Skin of body (tissue), 2 donors: ENCODE results near the gene SCN1A. TPM values are rescaled to one million over a fixed set of nuclear protein-coding genes. Genes with fewer than 3 reads are reported as not detected.

Source experiments
- DNase-seq: peaks from one replicate; lab custom pipeline; 2025; lab: John Stamatoyannopoulos, UW
- total RNA-seq: library from RNA; depleted of rRNA; stranded (reverse); fragments of >200 nt; gene quantifications from one replicate; pipeline ENCODE4 v1.2.3, GENCODE V29; 2014

Gene SCN1A
- total RNA-seq, 1 donor from 2014 or later = 0.10 TPM

GRCh38 chr2:166081852-166082251 lies 46.0 kb downstream of the SCN1A start:
- DNase-seq = no peak

GRCh38 chr2:166081131-166081632 lies 46.6 kb downstream of the SCN1A start:
- DNase-seq = no peak

- no peak for DNase-seq
These were observed 53.4 kb downstream of the SCN1A start for GRCh38 chr2:166074430-166074829.

- DNase-seq = no peak
These were observed 53.8 kb downstream of the SCN1A start for GRCh38 chr2:166074011-166074410.

DNA sequence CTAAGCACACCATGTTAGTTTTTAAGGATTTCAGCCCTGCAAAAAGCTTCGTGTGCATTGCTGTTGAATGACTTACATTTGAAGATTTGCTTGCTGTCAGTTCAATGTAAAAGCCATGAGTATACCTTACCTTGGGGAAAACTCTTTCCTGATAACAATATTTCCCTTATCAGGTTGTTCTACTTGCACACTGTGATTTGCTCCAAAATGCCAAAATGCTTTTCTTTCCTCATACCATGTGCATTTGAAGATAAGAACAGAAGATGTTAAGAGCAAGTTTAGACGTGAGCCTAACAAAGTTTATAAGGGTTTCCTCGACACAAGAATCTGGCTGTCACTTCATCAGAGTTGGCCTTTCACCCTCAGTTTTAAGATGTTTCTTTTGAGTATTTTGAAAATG lies 57.6 kb downstream of the SCN1A start:
- DNase-seq = no peak

DNA sequence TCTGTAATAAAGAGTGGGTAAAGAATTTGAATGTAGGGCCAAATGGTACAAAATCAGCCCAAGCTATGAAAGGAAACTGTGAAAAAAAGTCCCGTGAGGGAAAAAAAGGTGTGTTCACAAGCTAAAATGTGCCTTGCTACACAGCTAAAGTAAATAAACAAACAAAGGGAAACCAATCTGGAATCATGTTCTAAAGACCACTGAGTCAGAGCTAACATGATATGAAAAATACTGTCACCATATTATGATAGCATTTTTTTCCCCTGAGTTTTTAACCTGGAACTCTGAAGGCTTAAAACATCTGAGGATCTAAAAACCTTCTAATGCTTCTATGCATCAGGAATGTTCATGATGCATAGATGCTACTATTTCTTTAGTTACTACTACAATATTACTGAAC lies 58.8 kb downstream of the SCN1A start:
- no peak for DNase-seq

GRCh38 chr2:166067229-166067628 lies 60.6 kb downstream of the SCN1A start:
- no peak for DNase-seq

DNA sequence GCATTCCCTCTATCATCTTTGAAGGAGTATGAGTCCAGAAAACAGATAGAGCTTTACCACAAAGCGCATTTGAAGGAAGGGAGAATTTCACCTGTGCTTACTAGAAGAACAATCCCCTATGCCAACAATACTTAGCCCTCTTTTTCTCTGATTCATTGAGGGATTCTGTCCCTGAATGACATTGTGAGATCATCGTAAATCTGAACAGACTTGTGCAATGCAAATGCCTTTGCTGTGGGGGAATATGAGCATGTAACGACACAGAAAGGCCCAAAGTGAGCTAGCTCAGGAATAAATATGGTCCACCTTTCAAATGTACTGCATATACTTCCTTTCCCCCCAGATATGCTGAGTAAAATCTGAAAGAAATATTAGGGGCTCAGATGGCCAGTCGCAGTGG lies 67.6 kb downstream of the SCN1A start:
- no peak for DNase-seq

DNA sequence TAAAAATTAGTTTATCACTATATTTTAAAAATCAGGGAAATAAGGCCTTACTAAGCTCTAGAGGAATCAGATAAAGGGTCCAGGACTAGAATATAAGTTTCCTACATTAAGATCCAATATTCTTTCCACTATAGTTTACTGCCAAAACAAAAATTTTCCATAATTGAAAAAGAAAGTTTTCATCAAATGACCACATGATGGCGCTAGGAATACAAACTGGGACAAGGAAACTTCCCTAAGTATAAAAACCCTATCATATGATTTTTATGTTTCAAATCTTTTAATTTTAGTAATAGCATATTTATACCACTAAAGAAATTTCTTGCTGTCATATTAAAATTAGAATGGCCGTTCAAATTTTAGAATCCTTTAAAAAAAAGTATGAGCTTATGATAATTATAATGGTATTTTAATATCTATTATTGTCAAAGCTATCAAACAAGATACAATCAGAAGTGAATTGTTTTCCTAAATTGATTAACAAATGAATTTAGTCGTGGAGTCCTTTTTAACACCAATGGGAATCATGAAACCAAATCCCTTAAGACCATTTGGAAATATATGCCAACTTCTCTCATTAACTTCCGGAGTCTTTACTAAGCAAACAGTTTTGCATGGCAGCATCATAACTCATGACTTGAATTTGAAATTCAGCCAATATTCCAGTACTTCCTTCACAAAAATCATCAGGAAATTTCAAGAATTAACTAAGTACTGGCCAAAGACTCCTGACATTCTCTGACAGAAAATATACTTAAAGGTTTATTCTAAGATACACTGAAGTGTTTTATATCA lies 70.3 kb downstream of the SCN1A start:
- peak; percentile 1 for DNase-seq

DNA sequence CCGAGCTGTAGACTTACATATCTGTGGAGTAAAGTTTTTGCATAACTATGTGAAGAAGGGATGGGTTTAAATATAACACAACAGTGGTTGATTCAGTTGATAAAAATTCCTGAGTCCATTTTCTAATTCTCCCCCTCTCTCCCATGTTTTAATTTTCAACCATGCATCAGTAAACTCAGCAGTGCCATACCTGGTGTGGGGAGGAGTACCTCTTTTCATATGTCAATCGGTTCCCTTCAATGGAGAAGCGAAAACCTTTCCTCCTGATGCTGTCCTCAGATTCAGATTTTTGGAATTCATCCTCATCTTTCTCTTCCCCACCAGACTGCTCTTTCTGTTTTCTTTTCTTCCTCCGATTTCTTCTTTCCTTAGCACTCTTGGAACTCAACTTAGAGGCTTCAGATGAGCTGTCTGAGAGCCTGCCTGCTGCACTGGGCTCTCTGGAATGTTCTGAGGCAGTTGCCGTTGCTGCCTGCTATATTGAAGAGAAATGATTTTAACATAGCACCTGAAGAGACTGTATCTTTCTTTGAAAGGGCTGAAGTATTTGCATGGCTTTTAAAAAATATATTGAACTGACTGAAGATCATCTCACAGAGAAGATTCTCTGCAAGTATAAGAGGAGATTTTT lies 82.9 kb downstream of the SCN1A start:
- DNase-seq = no peak

- no peak for DNase-seq
These were observed 84.9 kb downstream of the SCN1A start for GRCh38 chr2:166042768-166043390.

GRCh38 chr2:166042356-166042755 lies 85.5 kb downstream of the SCN1A start:
- no peak for DNase-seq

DNA sequence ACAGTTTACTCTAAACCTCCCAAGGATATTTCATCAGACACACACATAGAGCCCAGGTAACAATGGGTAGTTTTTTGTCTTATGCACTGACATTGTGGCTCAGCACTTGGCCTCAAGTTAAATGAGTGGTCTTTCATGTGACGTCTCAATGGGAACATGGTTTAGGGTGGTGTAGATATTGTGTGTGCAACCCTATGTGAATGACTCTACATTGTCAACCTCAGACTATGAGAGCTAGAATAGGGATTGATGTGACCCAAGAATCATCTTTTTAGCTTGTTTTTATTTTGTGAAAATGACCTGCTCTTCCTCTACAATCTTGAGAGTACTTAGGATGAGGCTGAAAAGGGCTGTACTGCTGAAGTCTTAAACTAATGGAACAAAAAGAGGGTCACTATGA lies 86.2 kb downstream of the SCN1A start:
- DNase-seq = no peak

DNA sequence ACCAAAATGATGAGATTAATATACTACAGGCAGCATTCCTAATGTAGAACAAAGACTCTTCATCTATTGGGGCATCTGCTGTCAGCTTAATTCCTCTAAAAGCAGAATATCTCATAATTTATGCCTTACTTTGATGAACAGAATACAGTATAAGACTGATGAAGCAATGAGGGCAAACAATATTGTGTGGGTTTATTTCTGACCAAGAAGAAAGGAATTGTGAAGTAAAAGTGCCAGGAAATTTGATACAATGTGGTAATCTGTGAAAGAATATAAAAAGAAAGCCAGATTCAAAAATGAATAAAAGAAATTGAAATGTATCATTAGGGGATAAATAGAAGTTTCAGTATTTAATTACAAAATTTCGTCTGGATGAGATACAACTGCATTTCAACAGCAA lies 95.5 kb downstream of the SCN1A start:
- DNase-seq = no peak

GRCh38 chr2:166031054-166031453 lies 96.8 kb downstream of the SCN1A start:
- no peak for DNase-seq

DNA sequence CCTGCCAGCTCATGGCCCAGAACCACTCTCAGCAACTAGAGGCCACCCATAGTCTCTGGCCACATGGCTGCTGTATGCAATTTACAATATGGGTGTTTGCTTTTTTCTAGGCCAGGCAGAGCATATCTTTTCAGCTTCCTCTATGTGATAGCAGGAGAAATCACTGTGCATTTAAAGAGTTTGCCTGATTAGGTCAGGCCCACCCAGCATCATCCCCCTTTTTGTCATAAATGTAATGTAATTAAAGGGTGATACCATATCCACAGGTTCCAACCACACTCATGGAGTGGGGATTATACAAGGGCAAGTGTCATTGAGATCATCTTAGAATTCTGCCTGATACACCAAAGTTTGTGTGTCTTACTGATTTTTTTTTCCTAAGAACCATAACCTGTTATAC lies 102.5 kb downstream of the SCN1A start:
- DNase-seq = no peak

- no peak for DNase-seq
These were observed 110.6 kb downstream of the SCN1A start for GRCh38 chr2:166017208-166017607.

DNA sequence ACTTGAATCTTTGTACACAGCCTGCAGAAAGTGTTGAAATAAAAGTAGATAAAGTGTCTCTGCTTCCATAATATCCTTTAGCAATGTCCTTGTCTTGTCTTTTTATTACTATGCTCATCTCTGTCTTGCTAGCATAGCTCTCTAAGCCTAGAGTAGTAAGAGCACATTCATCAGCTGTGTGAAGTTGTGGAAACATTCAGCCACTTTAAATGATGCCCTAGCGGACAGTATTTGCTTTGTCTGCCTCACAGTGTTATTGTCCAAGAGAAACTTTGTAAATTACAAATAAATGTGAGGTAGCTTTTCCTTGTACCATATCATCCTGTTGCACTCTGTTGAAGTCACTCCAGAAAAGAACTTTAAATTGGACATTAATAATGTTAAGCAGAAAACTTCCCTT lies 113.9 kb downstream of the SCN1A start:
- no peak for DNase-seq

- no peak for DNase-seq
These were observed 116.2 kb downstream of the SCN1A start for GRCh38 chr2:166011660-166012059.

GRCh38 chr2:166000401-166000800 lies 127.4 kb downstream of the SCN1A start:
- DNase-seq = no peak

DNA sequence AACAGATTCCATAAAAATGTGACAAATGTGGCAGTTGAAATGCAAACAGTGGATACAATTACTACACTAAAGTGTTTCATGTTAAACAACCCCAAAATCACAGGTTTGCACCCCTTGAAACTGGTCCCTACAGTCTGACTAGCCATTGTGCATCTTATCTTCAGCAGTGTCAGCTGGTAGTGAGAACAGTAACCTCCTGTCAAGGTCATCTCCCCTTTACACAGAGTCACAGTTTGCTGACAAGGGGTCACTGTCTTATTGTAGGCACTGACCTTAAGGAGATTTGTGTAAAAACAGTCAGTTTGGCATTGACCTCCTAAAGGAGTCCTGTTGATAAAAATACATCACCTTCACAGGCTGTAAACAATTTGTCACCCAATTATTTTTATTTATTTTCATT lies 137.0 kb downstream of the SCN1A start:
- no peak for DNase-seq

DNA sequence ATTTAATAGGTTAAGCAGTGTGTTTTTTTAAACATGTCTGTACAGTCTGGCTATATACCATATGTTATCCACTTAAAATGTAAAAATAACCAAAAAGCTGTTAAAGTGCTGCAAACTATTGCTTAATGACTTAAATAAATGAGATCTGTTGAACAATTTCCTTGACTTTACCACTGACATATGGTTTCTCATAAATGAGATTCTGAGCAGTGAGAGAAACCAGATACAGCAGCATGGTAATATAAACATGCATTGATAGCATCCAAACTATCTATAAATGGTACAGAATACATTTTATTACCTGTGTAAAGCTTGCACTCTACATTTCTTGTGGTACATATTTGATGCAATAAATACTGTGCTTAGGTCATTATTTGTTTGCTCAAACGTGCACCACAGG lies 138.0 kb downstream of the SCN1A start:
- DNase-seq = no peak

DNA sequence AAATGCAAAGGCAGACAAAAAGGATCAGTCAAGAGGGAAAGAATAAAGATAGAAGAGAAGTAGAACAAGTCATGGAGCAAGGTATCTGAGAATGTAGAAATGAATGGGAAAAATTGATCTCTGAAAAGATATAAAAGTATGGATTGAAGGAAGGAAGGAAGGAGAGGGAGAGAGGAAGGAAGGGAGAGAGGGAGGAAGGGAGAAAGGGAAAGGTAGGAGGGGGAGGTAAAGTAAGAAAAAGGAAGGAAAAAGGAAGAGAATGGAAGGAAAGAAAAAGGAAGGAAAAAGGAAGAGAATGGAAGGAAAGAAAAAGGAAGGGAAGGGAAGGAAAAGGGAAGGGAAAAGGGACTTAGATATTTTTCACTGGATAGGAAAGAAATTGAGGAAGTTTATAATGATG lies 142.7 kb downstream of the SCN1A start:
- no peak for DNase-seq
